GM10266 (cell line): Measurements from ENCODE around the gene BEST2.
A peak's percentile ranks its signal among the peaks of the same experiment; 100 is the strongest.

Source experiments
- DNase-seq: peaks from one replicate; pipeline ENCODE4 v3.0.0; 2012; ENCODE audit errors: extremely low spot score
- TF ChIP-seq, protein P1 (sequence below): IDR thresholded peaks from 2 replicates; pipeline ENCODE4 v1.5.1; 2012; ENCODE audit warnings: mild to moderate bottlenecking, low read depth; ENCODE audit not compliant: control insufficient read depth, insufficient read depth; ENCODE audit errors: missing control alignments

Gene BEST2

DNA sequence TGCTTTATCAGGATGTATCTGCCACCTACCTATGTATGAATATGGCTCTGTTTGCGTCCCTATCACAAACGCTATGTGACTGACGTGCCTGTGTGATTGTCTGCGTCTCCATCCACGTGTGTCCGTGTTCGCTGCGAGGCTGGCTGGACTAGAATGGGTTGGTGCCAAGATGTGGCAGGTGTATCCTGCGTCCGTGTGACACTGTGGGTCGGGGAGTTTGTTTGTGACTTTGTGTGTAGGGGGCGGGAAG is 30.5 kb downstream of the BEST2 start:
- no peak for DNase-seq
- TF ChIP-seq, protein P1, sequence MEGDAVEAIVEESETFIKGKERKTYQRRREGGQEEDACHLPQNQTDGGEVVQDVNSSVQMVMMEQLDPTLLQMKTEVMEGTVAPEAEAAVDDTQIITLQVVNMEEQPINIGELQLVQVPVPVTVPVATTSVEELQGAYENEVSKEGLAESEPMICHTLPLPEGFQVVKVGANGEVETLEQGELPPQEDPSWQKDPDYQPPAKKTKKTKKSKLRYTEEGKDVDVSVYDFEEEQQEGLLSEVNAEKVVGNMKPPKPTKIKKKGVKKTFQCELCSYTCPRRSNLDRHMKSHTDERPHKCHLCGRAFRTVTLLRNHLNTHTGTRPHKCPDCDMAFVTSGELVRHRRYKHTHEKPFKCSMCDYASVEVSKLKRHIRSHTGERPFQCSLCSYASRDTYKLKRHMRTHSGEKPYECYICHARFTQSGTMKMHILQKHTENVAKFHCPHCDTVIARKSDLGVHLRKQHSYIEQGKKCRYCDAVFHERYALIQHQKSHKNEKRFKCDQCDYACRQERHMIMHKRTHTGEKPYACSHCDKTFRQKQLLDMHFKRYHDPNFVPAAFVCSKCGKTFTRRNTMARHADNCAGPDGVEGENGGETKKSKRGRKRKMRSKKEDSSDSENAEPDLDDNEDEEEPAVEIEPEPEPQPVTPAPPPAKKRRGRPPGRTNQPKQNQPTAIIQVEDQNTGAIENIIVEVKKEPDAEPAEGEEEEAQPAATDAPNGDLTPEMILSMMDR, result no peak

DNA sequence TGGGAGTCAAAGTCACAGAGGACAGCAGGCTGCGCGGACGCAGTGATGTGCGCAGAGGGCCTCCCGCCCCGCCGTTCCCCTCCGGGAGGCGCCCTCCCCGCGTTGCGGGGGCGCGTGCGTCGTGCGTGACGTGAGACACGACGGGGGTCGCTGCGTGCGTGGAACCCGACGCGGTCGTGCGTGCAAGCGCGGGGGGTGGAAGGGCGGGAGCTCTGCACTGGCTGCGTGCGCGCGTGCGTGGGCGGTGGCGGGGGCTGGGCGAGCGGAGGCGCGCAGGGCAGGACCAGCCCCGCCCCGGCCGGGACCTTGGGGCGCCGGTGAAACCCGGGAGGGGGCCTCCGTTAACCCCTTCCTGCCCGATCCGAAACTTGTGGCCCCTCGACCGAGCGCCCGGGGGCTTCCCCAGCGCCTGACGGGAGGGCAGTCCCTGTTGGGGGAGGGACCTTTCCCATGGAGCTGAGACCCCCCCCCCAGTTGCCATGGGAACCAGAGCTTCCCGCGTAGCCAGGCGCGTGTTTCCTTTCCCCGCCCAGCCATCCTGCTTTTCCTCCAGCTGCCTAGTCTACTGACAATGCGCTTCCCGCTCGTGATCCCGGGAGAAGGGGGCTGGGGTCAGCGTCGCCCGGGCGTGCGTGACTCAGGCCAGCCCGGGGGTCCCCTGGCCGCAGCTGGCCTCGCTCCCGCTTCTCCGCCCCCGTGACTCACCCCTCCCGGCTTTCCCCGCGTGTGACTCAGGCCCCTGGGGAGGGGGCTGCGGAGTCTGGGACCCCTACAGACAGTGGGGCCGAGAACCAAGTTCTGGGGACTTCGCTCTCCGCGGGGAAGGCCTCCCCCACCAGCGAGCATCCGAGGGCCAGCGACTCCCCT is 31.1 kb downstream of the BEST2 start:
- TF ChIP-seq, protein P1, result peak; percentile 19
- DNase-seq, result peak; percentile 88

DNA sequence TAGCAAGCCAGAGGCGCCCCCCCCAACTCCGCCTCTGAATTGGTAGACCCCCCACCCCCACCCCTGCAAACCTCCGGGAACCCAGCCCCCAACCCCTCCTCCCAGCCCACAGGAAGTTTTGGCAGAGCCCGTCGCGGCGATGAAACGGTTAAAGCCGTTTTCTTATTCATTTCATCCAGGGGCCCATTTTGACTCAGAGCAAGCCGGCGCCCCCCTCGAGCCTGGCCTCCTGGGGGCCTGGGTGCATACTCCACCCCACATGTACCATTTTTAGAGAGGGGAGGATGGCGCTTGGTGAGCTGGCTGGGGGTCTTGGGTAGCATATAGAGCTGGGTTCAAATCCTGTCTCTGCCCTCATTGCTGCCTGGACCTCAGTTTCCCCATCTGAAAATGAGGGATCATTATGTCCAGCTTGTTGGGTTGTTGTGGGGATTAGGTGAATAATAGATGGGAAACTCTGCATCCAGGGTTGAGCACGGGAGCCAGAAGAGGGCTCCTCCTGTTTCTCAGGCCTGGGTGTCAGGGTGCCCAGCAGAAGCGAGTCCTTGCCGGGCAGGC is 31.8 kb downstream of the BEST2 start:
- DNase-seq, result no peak
- TF ChIP-seq, protein P1, result no peak

DNA sequence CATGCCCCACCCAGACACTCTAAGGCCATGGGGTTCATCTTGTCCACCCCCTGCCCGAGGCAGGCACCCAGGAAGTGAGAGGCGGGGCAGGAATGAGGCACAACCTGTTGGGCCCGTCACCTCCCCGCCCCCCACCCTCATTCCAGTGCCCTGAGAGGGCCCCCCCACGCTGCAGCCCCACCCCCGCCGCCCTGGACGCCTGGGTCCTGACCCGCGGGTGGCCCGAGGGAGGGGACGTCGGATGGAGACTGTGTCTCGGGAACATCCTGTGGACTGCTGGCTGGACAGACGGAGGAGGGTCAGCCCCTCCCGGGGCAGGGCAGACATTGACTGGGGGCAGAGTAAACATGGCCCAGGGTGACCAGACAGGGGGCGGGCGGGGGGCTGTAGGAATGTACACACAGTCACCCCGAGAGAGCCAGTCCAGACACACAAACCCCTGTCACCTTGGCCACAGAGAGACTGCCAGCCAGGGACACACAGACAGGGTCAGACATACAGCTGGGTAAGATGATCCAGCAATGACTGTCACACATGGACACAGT is 32.3 kb downstream of the BEST2 start:
- no peak for DNase-seq
- TF ChIP-seq, protein P1, result no peak

DNA sequence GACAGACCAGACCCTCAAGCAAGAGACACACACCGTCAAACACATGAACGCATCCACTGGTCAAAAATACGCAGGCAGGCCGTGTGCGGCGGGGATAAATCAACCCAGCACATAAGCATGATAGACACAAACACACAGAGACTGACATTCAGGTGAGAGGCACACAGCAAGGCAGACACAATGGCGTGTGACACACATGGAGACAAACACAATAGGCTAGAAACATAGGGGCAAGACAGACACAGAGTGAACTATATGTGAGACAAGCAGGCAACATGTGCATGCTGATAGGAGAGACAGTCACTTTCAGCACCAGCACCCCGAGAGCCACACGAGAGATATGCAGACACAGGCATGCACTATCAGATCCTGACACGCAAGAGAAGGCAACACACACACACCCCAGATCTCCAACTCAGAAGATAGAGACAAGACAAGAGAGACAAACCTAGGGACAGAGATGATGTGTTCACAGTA is 32.8 kb downstream of the BEST2 start:
- TF ChIP-seq, protein P1, result no peak
- no peak for DNase-seq

DNA sequence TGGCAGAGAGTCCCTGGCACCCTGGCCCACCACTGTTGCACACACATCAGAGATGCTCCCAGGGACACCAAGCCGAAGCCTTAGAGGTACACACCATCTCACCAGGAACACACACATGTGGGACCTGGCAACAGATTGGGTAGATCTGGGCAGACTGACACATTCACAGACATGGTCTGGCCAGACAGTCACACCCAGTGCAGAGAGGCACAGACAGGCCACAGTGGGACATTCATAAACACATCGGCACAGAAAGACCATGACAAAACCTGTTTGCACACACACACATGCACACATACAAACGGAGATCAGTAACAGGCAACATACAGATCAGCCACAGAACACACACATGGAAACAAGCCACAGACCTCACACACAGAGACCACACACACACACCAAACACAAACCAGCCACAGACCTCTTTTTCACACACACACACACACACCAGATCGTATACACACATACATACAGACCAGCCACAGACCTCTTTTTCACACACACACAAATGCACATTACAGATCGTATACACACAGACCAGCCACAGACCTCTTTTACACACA is 33.4 kb downstream of the BEST2 start:
- TF ChIP-seq, protein P1, result no peak
- no peak for DNase-seq
